MG63 (cell line): ENCODE data around the gene GHR. TPM values are rescaled to one million over a fixed set of nuclear protein-coding genes. Genes with fewer than 3 reads are reported as not detected.

Experiments used
- DNase-seq: peaks from one replicate; pipeline ENCODE4 v3.0.0-alpha.2; 2020
- H3K27me3 ChIP-seq: fragments of 250-450 bp; sonication (Bioruptor Pico); 2 replicates; pipeline ENCODE4 v1.5.1; 2020; ENCODE audit warnings: mild to moderate bottlenecking, moderate library complexity
- H3K36me3 ChIP-seq: fragments of 250-450 bp; sonication (Bioruptor Pico); 2 replicates; pipeline ENCODE4 v1.5.1; 2020; ENCODE audit warnings: mild to moderate bottlenecking, moderate library complexity
- H3K4me3 ChIP-seq: fragments of 250-450 bp; sonication (Bioruptor Pico); 2 replicates; pipeline ENCODE4 v1.5.1; 2020; ENCODE audit warnings: mild to moderate bottlenecking, moderate library complexity
- H3K9me3 ChIP-seq: fragments of 250-450 bp; sonication (Bioruptor Pico); 2 replicates; pipeline ENCODE4 v1.5.1; 2020; ENCODE audit warnings: mild to moderate bottlenecking, moderate library complexity
- total RNA-seq: library from RNA; depleted of rRNA; stranded (reverse); fragments of >200 nt; shearing (Covaris generic); gene quantifications from 2 replicates; pipeline ENCODE4 v1.2.3, GENCODE V29; 2014; ENCODE audit warnings: low replicate concordance

The GHR gene
- total RNA-seq, 1 experiment from 2014 or later, result 0.95 TPM

GRCh38 chr5:42526179-42526578 lies 102.9 kb downstream of the GHR start:
- Histone ChIP-seq H3K4me3 (no peak overlapping the region), H3K36me3 (no peaks in the 10 kb centered on the region), H3K9me3 (no peaks in the 10 kb centered on the region), H3K27me3 (no peaks in the 10 kb centered on the region)
- DNase-seq, result no peak

- Histone ChIP-seq H3K27me3 (no peaks in the 10 kb centered on the region), H3K4me3 (no peak overlapping the region), H3K36me3 (no peaks in the 10 kb centered on the region), H3K9me3 (no peaks in the 10 kb centered on the region)
- no peak for DNase-seq
Measured at GRCh38 chr5:42531611-42532010, 108.4 kb downstream of the GHR start.

- no peak overlapping the region for H3K4me3 ChIP-seq
- no peak for DNase-seq
- H3K36me3 ChIP-seq, result no peaks in the 10 kb centered on the region
- no peaks in the 10 kb centered on the region for H3K27me3 ChIP-seq
- no peaks in the 10 kb centered on the region for H3K9me3 ChIP-seq
Measured at GRCh38 chr5:42542106-42542505, 118.9 kb downstream of the GHR start.

- no peak for DNase-seq
- no peaks in the 10 kb centered on the region for H3K27me3 ChIP-seq
- H3K36me3 ChIP-seq, result no peaks in the 10 kb centered on the region
- H3K9me3 ChIP-seq, result no peaks in the 10 kb centered on the region
- no peak overlapping the region for H3K4me3 ChIP-seq
Measured at GRCh38 chr5:42543774-42544173, 120.5 kb downstream of the GHR start.

- H3K9me3 ChIP-seq, result no peaks in the 10 kb centered on the region
- H3K27me3 ChIP-seq, result no peaks in the 10 kb centered on the region
- no peak for DNase-seq
- H3K4me3 ChIP-seq, result no peak overlapping the region
- H3K36me3 ChIP-seq, result no peaks in the 10 kb centered on the region
Measured at GRCh38 chr5:42545038-42545437, 121.8 kb downstream of the GHR start.

GRCh38 chr5:42547141-42547540 lies 123.9 kb downstream of the GHR start:
- Histone ChIP-seq H3K27me3 (no peaks in the 10 kb centered on the region), H3K4me3 (no peak overlapping the region), H3K9me3 (no peaks in the 10 kb centered on the region), H3K36me3 (no peaks in the 10 kb centered on the region)
- no peak for DNase-seq

GRCh38 chr5:42547894-42548293 lies 124.7 kb downstream of the GHR start:
- no peaks in the 10 kb centered on the region for H3K36me3 ChIP-seq
- H3K4me3 ChIP-seq, result no peak overlapping the region

GRCh38 chr5:42552597-42552996 lies 129.4 kb downstream of the GHR start:
- DNase-seq, result no peak
- Histone ChIP-seq H3K4me3 (no peak overlapping the region), H3K9me3 (no peaks in the 10 kb centered on the region), H3K27me3 (no peaks in the 10 kb centered on the region), H3K36me3 (no peaks in the 10 kb centered on the region)

More at GRCh38 chr5:42547894-42548293, 124.7 kb downstream of the GHR start:
- no peaks in the 10 kb centered on the region for H3K27me3 ChIP-seq
- no peak for DNase-seq
- H3K9me3 ChIP-seq, result no peaks in the 10 kb centered on the region

- H3K36me3 ChIP-seq, result no peaks in the 10 kb centered on the region
- H3K4me3 ChIP-seq, result no peak overlapping the region
- no peak for DNase-seq
- H3K9me3 ChIP-seq, result no peaks in the 10 kb centered on the region
- H3K27me3 ChIP-seq, result no peaks in the 10 kb centered on the region
Measured at GRCh38 chr5:42553461-42553860, 130.2 kb downstream of the GHR start.

- DNase-seq, result no peak
- Histone ChIP-seq H3K36me3 (no peaks in the 10 kb centered on the region), H3K9me3 (no peaks in the 10 kb centered on the region), H3K4me3 (no peak overlapping the region), H3K27me3 (no peaks in the 10 kb centered on the region)
Measured at GRCh38 chr5:42555010-42555409, 131.8 kb downstream of the GHR start.

- Histone ChIP-seq H3K27me3 (no peaks in the 10 kb centered on the region), H3K36me3 (no peaks in the 10 kb centered on the region), H3K9me3 (no peaks in the 10 kb centered on the region), H3K4me3 (no peak overlapping the region)
- no peak for DNase-seq
Measured at GRCh38 chr5:42555797-42556196, 132.6 kb downstream of the GHR start.

GRCh38 chr5:42557689-42558088 lies 134.4 kb downstream of the GHR start:
- Histone ChIP-seq H3K9me3 (no peaks in the 10 kb centered on the region), H3K36me3 (no peaks in the 10 kb centered on the region), H3K4me3 (no peak overlapping the region), H3K27me3 (no peaks in the 10 kb centered on the region)
- no peak for DNase-seq

GRCh38 chr5:42561656-42562055 lies 138.4 kb downstream of the GHR start:
- no peak for DNase-seq
- no peak overlapping the region for H3K4me3 ChIP-seq
- H3K9me3 ChIP-seq, result no peaks in the 10 kb centered on the region
- no peaks in the 10 kb centered on the region for H3K36me3 ChIP-seq
- H3K27me3 ChIP-seq, result no peaks in the 10 kb centered on the region

- H3K4me3 ChIP-seq, result no peak overlapping the region
- H3K9me3 ChIP-seq, result no peaks in the 10 kb centered on the region
- no peak for DNase-seq
- H3K27me3 ChIP-seq, result no peaks in the 10 kb centered on the region
- H3K36me3 ChIP-seq, result no peaks in the 10 kb centered on the region
Measured at GRCh38 chr5:42564689-42565356, 141.6 kb downstream of the GHR start.

- Histone ChIP-seq H3K27me3 (no peaks in the 10 kb centered on the region), H3K36me3 (no peaks in the 10 kb centered on the region), H3K9me3 (no peaks in the 10 kb centered on the region), H3K4me3 (no peak overlapping the region)
- no peak for DNase-seq
Measured at GRCh38 chr5:42566652-42567295, 143.5 kb downstream of the GHR start.

GRCh38 chr5:42569325-42569724 lies 146.1 kb downstream of the GHR start:
- Histone ChIP-seq H3K9me3 (no peaks in the 10 kb centered on the region), H3K27me3 (no peaks in the 10 kb centered on the region), H3K4me3 (no peak overlapping the region), H3K36me3 (no peaks in the 10 kb centered on the region)
- DNase-seq, result no peak

- Histone ChIP-seq H3K9me3 (no peaks in the 10 kb centered on the region), H3K4me3 (no peak overlapping the region), H3K27me3 (no peaks in the 10 kb centered on the region), H3K36me3 (no peaks in the 10 kb centered on the region)
- no peak for DNase-seq
Measured at GRCh38 chr5:42569953-42570548, 146.8 kb downstream of the GHR start.
